ENCODE results near the gene MRPS2.

DNA sequence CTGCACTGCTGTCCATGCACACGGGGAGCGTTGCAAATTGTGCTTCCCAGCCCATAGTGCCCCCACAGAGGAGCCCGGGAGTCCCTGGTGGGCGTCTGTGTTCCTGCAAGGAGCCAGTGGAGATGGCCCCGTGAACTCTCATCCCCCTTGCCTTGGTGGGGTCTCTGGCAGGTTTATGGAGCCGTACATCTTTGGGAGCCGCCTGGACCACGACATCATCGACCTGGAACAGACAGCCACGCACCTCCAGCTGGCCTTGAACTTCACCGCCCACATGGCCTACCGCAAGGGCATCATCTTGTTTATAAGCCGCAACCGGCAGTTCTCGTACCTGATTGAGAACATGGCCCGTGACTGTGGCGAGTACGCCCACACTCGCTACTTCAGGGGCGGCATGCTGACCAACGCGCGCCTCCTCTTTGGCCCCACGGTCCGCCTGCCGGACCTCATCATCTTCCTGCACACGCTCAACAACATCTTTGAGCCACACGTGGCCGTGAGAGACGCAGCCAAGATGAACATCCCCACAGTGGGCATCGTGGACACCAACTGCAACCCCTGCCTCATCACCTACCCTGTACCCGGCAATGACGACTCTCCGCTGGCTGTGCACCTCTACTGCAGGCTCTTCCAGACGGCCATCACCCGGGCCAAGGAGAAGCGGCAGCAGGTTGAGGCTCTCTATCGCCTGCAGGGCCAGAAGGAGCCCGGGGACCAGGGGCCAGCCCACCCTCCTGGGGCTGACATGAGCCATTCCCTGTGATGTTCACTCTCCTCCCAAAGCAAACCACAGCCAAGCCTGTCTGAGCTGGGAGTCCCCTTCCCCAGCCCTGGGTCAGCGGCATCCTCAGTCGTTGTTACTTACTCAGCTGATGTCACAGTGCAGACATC lies 3.1 kb downstream of the MRPS2 start:
- no peak for TF ChIP-seq POLR2A (IDR thresholded peaks at IDR 0.05)
- TF ChIP-seq, protein P1, sequence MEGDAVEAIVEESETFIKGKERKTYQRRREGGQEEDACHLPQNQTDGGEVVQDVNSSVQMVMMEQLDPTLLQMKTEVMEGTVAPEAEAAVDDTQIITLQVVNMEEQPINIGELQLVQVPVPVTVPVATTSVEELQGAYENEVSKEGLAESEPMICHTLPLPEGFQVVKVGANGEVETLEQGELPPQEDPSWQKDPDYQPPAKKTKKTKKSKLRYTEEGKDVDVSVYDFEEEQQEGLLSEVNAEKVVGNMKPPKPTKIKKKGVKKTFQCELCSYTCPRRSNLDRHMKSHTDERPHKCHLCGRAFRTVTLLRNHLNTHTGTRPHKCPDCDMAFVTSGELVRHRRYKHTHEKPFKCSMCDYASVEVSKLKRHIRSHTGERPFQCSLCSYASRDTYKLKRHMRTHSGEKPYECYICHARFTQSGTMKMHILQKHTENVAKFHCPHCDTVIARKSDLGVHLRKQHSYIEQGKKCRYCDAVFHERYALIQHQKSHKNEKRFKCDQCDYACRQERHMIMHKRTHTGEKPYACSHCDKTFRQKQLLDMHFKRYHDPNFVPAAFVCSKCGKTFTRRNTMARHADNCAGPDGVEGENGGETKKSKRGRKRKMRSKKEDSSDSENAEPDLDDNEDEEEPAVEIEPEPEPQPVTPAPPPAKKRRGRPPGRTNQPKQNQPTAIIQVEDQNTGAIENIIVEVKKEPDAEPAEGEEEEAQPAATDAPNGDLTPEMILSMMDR (IDR thresholded peaks at IDR 0.05): no peak

All from heart left ventricle (tissue), 13 donors.